ENCODE data around the gene ACE2. TPM values are rescaled to one million over a fixed set of nuclear protein-coding genes. Genes with fewer than 3 reads are reported as not detected.
A peak's percentile ranks its signal among the peaks of the same experiment; 100 is the strongest.

ACE2 gene
- total RNA-seq, 2 donors from 2014 or later, result 0.33 to 2.7 TPM

- H3K9me3 ChIP-seq (ENCODE audit: control insufficient read depth, low read length), result no peaks in the 10 kb centered on the region
- WGBS, 2 experiments (ENCODE audit: insufficient coverage in 1 of 2, insufficient read length in 1 of 2), result 90 to 100% methylated on average over 3 to 5 of the region's 5 CpGs
- H3K4me3 Mint-ChIP-seq, result no peak overlapping the region
Measured at GRCh38 chrX:15602761-15603160, 2.0 kb upstream of the ACE2 start.

GRCh38 chrX:15601932-15602331 is 1.2 kb upstream of the ACE2 start:
- Histone ChIP-seq H3K36me3 (ENCODE audit: control insufficient read depth, insufficient read depth, low read length) (no peaks in the 10 kb centered on the region), H3K4me3 (ENCODE audit: low read length) (no peak overlapping the region), H3K9me3 (ENCODE audit: control insufficient read depth, low read length) (no peaks in the 10 kb centered on the region), H3K27ac (ENCODE audit: low read depth, low read length) (no peak overlapping the region), H3K9ac (ENCODE audit: extremely low read depth, low read length, poor library complexity, severe bottlenecking) (no peak overlapping the region), H3K27me3 (ENCODE audit: control insufficient read depth, insufficient read depth, low read length, poor library complexity, severe bottlenecking) (no peaks in the 10 kb centered on the region), H3K4me1 (ENCODE audit: control insufficient read depth, insufficient read depth, low read length) (peaks cover 6% of the 10 kb centered on the region)
- Mint-ChIP-seq H3K36me3 (ENCODE audit: low read depth) (no peaks in the 10 kb centered on the region), H3K4me1 (peaks cover 34% of the 10 kb centered on the region), H3K27ac (no peak overlapping the region), H3K27me3 (ENCODE audit: insufficient read depth) (no peaks in the 10 kb centered on the region), H3K9me3 (no peaks in the 10 kb centered on the region), H3K4me3 (no peak overlapping the region)
- DNase-seq, result no peak
- TF ChIP-seq CTCF (conservative IDR thresholded peaks at IDR 0.05), result no peak
- 92% methylated on average over 2 of the region's 3 CpGs; no CpG with 5 or more reads in 1 of the 2 experiments for WGBS, 2 experiments (ENCODE audit: insufficient coverage in 1 of 2, insufficient read length in 1 of 2)

More at GRCh38 chrX:15602761-15603160, 2.0 kb upstream of the ACE2 start:
- peaks cover 32% of the 10 kb centered on the region for H3K4me1 Mint-ChIP-seq
- H3K9me3 Mint-ChIP-seq, result no peaks in the 10 kb centered on the region
- Histone ChIP-seq H3K36me3 (ENCODE audit: control insufficient read depth, insufficient read depth, low read length) (no peaks in the 10 kb centered on the region), H3K27ac (ENCODE audit: low read depth, low read length) (no peak overlapping the region), H3K4me1 (ENCODE audit: control insufficient read depth, insufficient read depth, low read length) (peaks cover 6% of the 10 kb centered on the region), H3K9ac (ENCODE audit: extremely low read depth, low read length, poor library complexity, severe bottlenecking) (no peak overlapping the region), H3K4me3 (ENCODE audit: low read length) (no peak overlapping the region), H3K27me3 (ENCODE audit: control insufficient read depth, insufficient read depth, low read length, poor library complexity, severe bottlenecking) (no peaks in the 10 kb centered on the region)
- no peak for DNase-seq
- no peaks in the 10 kb centered on the region for H3K27me3 Mint-ChIP-seq (ENCODE audit: insufficient read depth)
- H3K36me3 Mint-ChIP-seq (ENCODE audit: low read depth), result no peaks in the 10 kb centered on the region
- H3K27ac Mint-ChIP-seq, result no peak overlapping the region
- TF ChIP-seq CTCF (conservative IDR thresholded peaks at IDR 0.05), result no peak

GRCh38 chrX:15600049-15600448 is 711 bp downstream of the ACE2 start:
- H3K9me3 ChIP-seq (ENCODE audit: control insufficient read depth, low read length), result no peaks in the 10 kb centered on the region
- no peaks in the 10 kb centered on the region for H3K27me3 Mint-ChIP-seq (ENCODE audit: insufficient read depth)
- H3K36me3 ChIP-seq (ENCODE audit: control insufficient read depth, insufficient read depth, low read length), result no peaks in the 10 kb centered on the region
- peaks cover 6% of the 10 kb centered on the region for H3K4me1 ChIP-seq (ENCODE audit: control insufficient read depth, insufficient read depth, low read length)
- no peak for DNase-seq
- H3K9me3 Mint-ChIP-seq, result no peaks in the 10 kb centered on the region
- TF ChIP-seq CTCF (conservative IDR thresholded peaks at IDR 0.05), result no peak
- H3K27me3 ChIP-seq (ENCODE audit: control insufficient read depth, insufficient read depth, low read length, poor library complexity, severe bottlenecking), result no peaks in the 10 kb centered on the region
- peaks cover 20% of the 10 kb centered on the region for H3K4me1 Mint-ChIP-seq
- peak overlapping the region; percentile 70 for H3K4me3 ChIP-seq (ENCODE audit: low read length)
- peak overlapping the region; percentile 81 for H3K27ac Mint-ChIP-seq
- peak overlapping the region; percentile 45 for H3K9ac ChIP-seq (ENCODE audit: extremely low read depth, low read length, poor library complexity, severe bottlenecking)
- H3K36me3 Mint-ChIP-seq (ENCODE audit: low read depth), result no peaks in the 10 kb centered on the region
- no peak overlapping the region for H3K27ac ChIP-seq (ENCODE audit: low read depth, low read length)
- no peak overlapping the region for H3K4me3 Mint-ChIP-seq
